22Rv1 (cell line): Measurements from ENCODE around the gene IL1RL2.

Experiments used
- ZFX ChIP-seq: fragments of 450-650 bp; IDR thresholded peaks from 2 replicates; pipeline ENCODE4 v1.6.1; 2017; ENCODE audit warnings: antibody characterized with exemption, borderline replicate concordance
- TF ChIP-seq, protein P1 (sequence below): fragments of 450-650 bp; IDR thresholded peaks from 2 replicates; pipeline ENCODE4 v1.5.1; 2017; ENCODE audit warnings: mild to moderate bottlenecking

DNA sequence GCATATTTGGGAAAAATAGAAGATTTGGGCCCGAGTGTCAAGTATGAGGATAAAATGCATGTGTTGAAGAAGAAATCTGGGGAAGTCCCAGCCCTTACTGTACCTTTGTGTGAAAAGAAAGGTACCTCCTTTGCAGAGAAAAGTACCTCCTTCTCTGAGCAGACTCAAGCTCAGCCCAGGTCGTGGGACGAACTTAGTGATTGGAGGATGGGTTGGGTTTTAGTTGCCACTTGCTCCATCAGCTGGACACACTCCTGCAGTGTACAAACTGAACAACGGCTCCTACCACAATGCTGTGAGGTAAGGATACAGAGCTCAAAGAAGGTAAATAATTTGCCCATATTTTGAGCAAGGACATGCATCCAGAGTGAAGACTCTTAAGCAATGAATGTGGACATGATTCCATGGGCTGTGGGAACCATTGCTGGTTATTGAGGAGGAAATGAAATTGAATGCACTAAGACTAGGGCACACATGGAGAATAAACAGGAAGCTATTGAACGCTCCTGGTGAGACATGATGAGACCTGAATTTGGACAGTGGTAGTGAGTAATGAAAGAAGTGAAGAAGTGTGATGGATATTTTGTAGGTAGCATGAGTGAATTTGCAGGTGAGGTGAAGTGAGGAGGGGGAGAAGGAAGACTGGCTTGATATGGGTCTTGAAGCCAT is 74.8 kb downstream of the IL1RL2 start:
- TF ChIP-seq, protein P1, sequence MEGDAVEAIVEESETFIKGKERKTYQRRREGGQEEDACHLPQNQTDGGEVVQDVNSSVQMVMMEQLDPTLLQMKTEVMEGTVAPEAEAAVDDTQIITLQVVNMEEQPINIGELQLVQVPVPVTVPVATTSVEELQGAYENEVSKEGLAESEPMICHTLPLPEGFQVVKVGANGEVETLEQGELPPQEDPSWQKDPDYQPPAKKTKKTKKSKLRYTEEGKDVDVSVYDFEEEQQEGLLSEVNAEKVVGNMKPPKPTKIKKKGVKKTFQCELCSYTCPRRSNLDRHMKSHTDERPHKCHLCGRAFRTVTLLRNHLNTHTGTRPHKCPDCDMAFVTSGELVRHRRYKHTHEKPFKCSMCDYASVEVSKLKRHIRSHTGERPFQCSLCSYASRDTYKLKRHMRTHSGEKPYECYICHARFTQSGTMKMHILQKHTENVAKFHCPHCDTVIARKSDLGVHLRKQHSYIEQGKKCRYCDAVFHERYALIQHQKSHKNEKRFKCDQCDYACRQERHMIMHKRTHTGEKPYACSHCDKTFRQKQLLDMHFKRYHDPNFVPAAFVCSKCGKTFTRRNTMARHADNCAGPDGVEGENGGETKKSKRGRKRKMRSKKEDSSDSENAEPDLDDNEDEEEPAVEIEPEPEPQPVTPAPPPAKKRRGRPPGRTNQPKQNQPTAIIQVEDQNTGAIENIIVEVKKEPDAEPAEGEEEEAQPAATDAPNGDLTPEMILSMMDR = no peak
- TF ChIP-seq ZFX = no peak
